ENCODE results near the gene HOXA11. TPM values are rescaled to one million over a fixed set of nuclear protein-coding genes. Genes with fewer than 3 reads are reported as not detected.
A peak's percentile ranks its signal among the peaks of the same experiment; 100 is the strongest.

Gene HOXA11
- total RNA-seq, 1 experiment from 2014 or later: 26.6 TPM

DNA sequence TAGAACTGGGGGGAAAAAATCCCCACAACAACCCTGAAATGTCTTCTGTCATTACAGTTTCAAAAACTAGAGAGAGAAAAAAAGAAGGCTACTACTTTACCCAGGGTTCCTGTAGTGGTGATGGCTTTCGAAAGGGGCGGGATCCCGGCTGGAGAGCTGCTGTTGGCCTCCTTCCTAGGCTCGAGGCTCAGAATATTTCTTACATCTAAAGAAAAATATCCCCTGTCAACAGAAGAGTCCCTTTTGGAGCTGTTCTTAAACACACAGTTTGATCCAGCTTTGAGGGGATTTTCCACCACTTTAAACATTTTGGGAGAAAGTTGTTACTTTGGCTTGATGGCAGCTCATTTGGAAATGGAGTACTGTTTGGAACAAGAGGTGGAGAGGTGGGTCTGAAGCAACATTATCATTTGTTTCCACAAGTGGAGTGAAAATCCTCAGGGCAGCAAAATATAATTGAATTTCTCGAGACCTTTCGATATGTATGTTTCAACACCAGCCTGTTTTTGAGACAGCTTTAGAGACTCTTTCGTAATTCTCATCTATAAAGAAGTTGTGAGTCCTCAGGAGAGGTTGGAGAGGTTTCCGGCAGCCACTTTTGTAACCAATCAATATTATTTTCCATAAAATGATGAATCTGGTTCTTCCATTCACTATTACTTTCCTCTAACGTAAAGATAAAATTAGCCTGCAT lies 9.8 kb upstream of the HOXA11 start:
- Histone ChIP-seq H3K9me3 (ENCODE audit: low read length) (no peaks in the 10 kb centered on the region), H3K4me2 (ENCODE audit: low read length) (peak overlapping the region; percentile 99), H3K79me2 (ENCODE audit: low read length) (peaks cover 97% of the 10 kb centered on the region), H3K36me3 (ENCODE audit: low read depth, low read length) (0 out of 2 replicates have a peak, but pooled peaks cover 6% of the 10 kb centered on the region), H3K27ac (ENCODE audit: low read length) (peak overlapping the region; percentile 97), H3K4me3 (ENCODE audit: low read length) (peak overlapping the region; percentile 91), H3K4me1 (ENCODE audit: insufficient read depth, low read length) (peaks cover 29% of the 10 kb centered on the region), H4K20me1 (ENCODE audit: low read length) (peaks cover 12% of the 10 kb centered on the region; the same call in 1 of the 2 replicates), H3K9ac (ENCODE audit: low read length) (peak overlapping the region; percentile 97), H3K27me3 (ENCODE audit: low read length) (no peaks in the 10 kb centered on the region), H3F3A (ENCODE audit: low read length, unreplicated experiment) (no peaks in the 10 kb centered on the region), H3K9me2 (replicated peaks; ENCODE audit: low read length) (no peaks in the 10 kb centered on the region), H2AFZ (ENCODE audit: low read length) (peak overlapping the region; percentile 5; the same call in 1 of the 2 replicates)
- DNase-seq (peak; percentile 40), ATAC-seq (no peak)
- ChIA-PET POLR2A (ENCODE audit: unreplicated experiment) (interaction anchor here (0.5 to 1.2 kb wide), 5 partner anchors 9 to 384 kb away, joined by 3 to 9 read pairs (median 3); partner anchors contain the start of gene HOXA11), CTCF (interaction anchor here (0.6 to 2.1 kb wide), 3 partner anchors 25 to 413 kb away, joined by 3 to 35 read pairs (median 5); no protein-coding TSS in a partner anchor)
- intact Hi-C loops (cut with micrococcal nuclease): loop anchor here (1.0 to 5.0 kb wide), 3 partner anchors 40 to 897 kb away; partner anchors contain the start of gene TAX1BP1
- no TSS peak for BruUV-seq (replicated peaks)
- TF ChIP-seq EZH2 (IDR thresholded peaks at IDR 0.05; ENCODE audit: low read length, unreplicated experiment) (no peak), EZH2phosphoT487 (IDR thresholded peaks at IDR 0.05; ENCODE audit: borderline replicate concordance, low read length) (no peak)
- TF ChIP-seq, protein P1, sequence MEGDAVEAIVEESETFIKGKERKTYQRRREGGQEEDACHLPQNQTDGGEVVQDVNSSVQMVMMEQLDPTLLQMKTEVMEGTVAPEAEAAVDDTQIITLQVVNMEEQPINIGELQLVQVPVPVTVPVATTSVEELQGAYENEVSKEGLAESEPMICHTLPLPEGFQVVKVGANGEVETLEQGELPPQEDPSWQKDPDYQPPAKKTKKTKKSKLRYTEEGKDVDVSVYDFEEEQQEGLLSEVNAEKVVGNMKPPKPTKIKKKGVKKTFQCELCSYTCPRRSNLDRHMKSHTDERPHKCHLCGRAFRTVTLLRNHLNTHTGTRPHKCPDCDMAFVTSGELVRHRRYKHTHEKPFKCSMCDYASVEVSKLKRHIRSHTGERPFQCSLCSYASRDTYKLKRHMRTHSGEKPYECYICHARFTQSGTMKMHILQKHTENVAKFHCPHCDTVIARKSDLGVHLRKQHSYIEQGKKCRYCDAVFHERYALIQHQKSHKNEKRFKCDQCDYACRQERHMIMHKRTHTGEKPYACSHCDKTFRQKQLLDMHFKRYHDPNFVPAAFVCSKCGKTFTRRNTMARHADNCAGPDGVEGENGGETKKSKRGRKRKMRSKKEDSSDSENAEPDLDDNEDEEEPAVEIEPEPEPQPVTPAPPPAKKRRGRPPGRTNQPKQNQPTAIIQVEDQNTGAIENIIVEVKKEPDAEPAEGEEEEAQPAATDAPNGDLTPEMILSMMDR (conservative IDR thresholded peaks at IDR 0.05; ENCODE audit: low read depth, low read length): no peak

DNA sequence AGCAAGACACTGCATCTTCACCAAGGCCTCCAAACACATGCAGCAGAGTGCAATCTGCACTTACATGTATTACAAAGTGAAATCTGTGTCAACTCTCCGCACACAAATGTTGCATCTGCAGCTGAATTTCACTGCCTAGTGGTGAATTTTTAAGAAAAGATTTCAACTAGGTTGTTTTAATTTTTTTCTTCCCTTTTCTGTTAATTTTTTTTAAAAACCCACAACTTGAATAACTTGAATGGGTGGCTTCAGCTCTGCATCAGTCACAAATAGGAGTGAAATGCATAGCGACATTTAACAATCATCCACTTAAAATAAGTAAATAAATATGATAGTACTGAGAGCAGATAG lies 8.9 kb upstream of the HOXA11 start:
- peak overlapping the region; percentile 97 for H3K27ac ChIP-seq (ENCODE audit: low read length)
- H3K36me3 ChIP-seq (ENCODE audit: low read depth, low read length): 0 out of 2 replicates have a peak, but pooled peaks cover 6% of the 10 kb centered on the region
- H3K27me3 ChIP-seq (ENCODE audit: low read length): no peaks in the 10 kb centered on the region
- ChIA-PET CTCF (no interaction called here), POLR2A (ENCODE audit: unreplicated experiment) (interaction anchor here (0.7 kb wide), 2 partner anchors 9 to 10 kb away, joined by 3 to 7 read pairs; partner anchors contain the start of gene HOXA11)
- H3K4me3 ChIP-seq (ENCODE audit: low read length): peak overlapping the region; percentile 91
- TF ChIP-seq, protein P1 (conservative IDR thresholded peaks at IDR 0.05; ENCODE audit: low read depth, low read length): no peak
- no peak for TF ChIP-seq EZH2phosphoT487 (IDR thresholded peaks at IDR 0.05; ENCODE audit: borderline replicate concordance, low read length)
- TF ChIP-seq EZH2 (IDR thresholded peaks at IDR 0.05; ENCODE audit: low read length, unreplicated experiment): no peak
- peaks cover 100% of the 10 kb centered on the region for H3K79me2 ChIP-seq (ENCODE audit: low read length)
- H3K4me2 ChIP-seq (ENCODE audit: low read length): peak overlapping the region; percentile 99
- H3K4me1 ChIP-seq (ENCODE audit: insufficient read depth, low read length): peaks cover 38% of the 10 kb centered on the region
- ATAC-seq (no peak), DNase-seq (peak; percentile 31)
- intact Hi-C loops (cut with micrococcal nuclease): no loop called here
- no peaks in the 10 kb centered on the region for H3F3A ChIP-seq (ENCODE audit: low read length, unreplicated experiment)
- no peaks in the 10 kb centered on the region for H3K9me2 ChIP-seq (replicated peaks; ENCODE audit: low read length)
- H3K9ac ChIP-seq (ENCODE audit: low read length): peak overlapping the region; percentile 97
- BruUV-seq (replicated peaks): no TSS peak
- H2AFZ ChIP-seq (ENCODE audit: low read length): no peak overlapping the region
- peaks cover 12% of the 10 kb centered on the region; the same call in 1 of the 2 replicates for H4K20me1 ChIP-seq (ENCODE audit: low read length)
- H3K9me3 ChIP-seq (ENCODE audit: low read length): no peaks in the 10 kb centered on the region

All from PC-3 (cell line).